Subcutaneous adipose tissue (tissue), 4 donors: Measurements from ENCODE around the gene ADAD2. TPM values are rescaled to one million over a fixed set of nuclear protein-coding genes. Genes with fewer than 3 reads are reported as not detected.

Experiments used
- total RNA-seq, 4 donors: library from RNA; depleted of rRNA; stranded (reverse); fragments of >200 nt; gene quantifications; one replicate each; pipeline ENCODE4 v1.1.0, GENCODE V29; 2016
- TF ChIP-seq, protein P1 (sequence below): fragments of 450-650 bp; IDR thresholded peaks from one replicate; pipeline ENCODE4 v1.5.1; 2016; ENCODE audit warnings: low read depth, mild to moderate bottlenecking, control low read depth, antibody characterized with exemption, moderate library complexity

Gene ADAD2
- total RNA-seq, 4 donors from 2014 or later = 3.6 to 4.4 TPM; not detected in 2

DNA sequence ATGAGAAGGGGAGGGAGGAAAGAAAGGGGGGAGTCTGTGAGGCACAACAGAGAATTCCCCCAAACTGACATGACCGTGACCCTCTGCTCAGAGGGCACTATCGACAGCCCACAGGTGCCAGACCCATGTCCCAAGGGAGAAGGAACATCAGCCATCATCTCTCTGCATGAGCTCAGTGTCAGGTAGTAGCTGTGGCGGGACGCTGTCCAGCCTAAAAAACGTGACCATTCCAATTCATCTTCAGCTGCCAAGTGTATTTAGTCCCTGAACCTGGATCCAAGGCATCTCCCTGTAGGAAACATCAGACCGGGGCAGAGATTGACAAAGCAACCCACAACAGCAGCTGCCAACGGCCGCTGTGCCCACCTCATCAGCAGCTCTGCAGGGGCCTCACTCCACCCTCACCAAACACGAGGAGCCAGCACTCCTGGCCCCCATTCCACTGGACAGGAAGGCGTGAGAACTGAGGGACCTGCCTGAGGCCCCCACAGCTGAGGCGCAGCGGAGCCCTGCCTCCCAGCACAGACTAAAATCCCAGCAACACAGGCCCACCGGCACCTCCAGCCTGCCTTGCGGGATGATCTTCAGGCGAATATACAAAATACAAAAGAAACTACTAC lies 12.7 kb upstream of the ADAD2 start:
- TF ChIP-seq, protein P1, sequence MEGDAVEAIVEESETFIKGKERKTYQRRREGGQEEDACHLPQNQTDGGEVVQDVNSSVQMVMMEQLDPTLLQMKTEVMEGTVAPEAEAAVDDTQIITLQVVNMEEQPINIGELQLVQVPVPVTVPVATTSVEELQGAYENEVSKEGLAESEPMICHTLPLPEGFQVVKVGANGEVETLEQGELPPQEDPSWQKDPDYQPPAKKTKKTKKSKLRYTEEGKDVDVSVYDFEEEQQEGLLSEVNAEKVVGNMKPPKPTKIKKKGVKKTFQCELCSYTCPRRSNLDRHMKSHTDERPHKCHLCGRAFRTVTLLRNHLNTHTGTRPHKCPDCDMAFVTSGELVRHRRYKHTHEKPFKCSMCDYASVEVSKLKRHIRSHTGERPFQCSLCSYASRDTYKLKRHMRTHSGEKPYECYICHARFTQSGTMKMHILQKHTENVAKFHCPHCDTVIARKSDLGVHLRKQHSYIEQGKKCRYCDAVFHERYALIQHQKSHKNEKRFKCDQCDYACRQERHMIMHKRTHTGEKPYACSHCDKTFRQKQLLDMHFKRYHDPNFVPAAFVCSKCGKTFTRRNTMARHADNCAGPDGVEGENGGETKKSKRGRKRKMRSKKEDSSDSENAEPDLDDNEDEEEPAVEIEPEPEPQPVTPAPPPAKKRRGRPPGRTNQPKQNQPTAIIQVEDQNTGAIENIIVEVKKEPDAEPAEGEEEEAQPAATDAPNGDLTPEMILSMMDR = no peak

DNA sequence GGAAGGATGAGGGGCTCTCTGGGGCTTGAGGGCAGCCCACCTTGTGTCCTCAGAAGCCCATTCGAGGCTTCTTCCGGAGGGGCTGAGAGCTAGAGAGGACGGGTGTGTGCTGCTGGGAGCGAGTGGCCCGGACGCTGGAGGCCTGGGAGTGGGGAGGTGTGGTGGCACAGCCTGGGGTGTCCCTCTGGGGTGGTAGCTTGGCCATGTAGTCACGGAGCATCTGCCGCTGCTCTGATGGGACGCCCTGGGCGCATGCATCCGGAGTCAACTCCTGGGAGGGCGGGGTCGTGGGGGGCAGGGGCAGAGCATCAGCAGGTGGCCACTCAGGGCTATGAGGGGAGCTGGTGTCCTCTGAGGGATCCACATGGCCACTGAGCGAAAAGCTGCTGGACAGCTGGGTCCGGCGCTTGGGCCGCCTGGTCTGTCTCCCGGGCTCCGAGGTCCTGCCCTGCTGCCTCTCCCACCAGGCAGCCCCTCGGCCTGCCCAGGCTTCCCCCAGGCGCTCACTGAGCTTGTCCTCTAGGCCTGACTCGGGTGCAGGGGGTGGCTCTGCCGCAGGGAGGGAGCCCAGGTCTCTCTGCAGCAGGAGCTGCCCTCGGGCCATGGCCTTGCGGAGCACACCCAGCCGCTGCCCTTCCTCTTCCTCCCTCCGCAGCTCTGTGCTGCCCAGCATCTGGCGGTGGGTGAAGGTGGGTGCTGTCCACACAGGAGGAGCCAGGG lies 11.9 kb upstream of the ADAD2 start:
- TF ChIP-seq, protein P1 = no peak

DNA sequence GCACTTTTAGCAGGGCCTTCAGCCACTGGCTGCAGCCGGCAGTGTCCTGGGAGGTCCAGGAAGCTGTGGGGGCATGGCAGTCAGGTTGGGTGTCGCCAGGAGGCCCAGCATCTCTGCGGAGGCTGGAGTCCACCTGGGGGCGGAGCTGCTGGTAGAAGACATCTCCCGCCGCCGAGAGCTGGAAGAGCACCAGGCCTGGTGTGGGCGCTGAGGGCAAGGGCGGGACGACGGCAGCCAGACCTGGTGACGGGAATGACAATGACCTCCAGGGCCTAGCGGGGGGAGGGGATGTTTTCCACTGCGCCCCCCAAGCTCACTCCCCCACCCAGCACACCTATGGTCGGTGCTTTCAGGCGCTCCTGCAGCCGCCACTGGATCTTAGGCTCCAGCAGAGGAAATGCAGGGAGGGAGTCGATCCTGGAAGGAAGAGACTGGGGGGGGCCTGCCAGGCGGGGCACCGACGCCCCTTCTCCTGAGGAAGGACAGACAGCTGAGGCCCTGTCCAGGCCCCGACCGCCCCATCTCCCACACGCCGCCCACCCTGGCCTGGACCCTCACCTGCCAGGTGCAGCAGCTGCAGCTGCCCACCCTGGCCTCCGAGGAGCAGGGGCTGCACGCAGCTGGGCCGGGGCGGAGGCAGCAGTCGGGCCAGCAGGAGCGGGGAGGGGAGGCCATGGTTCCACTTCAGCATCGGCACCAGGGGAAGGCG lies 11.2 kb upstream of the ADAD2 start:
- TF ChIP-seq, protein P1 = no peak

DNA sequence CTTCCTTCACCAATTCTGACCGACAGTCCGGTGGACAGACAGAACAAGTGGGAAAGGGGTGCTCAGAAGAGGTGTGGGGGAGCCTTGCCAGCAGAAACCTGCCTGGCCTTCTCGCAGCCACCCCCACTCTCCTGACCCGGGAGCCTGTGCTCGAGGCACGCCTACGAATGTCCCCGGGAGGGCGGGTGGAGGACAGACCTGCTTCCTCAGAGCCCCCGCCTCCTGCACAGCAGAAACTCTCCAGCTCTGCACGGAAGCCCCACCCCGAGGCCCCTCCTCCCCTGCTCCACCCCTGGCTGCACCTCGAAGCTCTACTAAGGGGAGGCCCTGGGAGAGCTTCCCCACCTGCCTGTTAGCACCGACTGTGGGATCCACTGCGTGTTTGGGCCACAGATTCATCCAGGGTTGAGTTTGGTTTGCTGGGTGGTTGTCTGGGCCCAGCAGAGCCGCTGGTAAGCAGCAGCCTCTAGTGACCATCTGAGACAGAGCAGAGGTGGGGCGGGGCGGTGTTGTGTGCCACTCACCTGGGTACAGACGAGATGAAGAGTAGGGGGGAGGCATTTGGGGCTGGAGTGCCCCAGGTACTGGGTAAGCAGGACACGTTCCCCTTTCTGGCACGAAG lies 10.3 kb upstream of the ADAD2 start:
- TF ChIP-seq, protein P1 = no peak

DNA sequence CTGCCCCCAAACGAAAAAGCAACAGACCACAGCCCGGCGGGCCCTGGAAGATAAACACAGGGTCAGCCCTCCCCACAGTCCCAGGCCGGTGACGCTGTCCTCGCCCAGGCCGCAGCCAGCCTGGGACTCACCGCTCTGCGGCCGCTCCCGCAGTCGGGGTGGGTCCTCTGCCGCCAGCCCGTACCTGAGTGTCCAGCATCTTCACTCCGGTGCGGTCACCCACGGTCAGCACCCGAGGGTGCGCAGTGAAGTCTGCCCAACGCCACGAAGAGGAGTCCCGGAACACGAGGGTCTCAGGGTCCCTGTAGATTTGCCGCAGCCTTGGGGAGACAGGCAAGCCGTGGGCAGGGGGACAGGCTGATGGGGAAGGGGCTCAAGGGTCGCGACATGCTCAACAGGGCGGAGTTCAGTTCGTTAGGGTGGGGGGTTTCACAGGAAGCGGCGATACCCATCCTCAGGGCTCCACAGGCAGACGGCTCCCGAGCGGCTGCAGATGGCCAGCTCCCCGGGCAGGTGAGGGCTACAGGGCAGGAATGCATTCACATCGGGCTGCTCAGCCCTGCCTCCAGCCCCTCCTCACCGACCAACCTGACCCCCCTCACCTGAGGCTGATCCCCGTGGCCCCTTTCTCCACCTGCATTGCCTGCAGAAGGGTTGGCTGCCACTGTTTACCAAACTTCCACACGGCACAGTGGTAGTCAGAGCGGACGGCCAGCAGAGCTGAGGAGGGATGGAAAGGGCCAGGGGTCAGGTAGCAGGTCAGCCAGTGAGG lies 9.6 kb upstream of the ADAD2 start:
- TF ChIP-seq, protein P1 = no peak

DNA sequence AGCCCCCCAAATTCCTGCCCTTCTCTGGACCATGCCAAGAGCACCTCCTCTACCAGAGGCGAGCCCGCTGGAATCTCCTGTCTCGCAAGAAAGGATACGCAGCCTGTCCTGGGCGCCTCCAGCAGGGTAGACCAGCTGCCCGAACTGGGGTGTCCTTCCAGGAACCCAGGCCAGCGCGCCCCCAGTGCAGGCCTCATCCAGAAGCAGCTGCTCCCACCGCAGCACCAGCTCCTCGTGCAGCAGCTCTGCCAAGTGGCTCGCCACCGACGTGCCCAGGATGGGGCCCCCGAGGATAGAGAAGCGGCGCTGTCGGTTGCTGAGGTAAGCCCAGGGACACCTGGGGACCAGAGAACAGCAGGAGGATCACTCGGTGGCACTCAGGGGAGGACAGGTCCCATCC lies 8.9 kb upstream of the ADAD2 start:
- TF ChIP-seq, protein P1 = no peak
